GM19452 (cell line): ENCODE measurements around the gene TNS1.

Experiments
- ATAC-seq: cut with Tn5 transposase; IDR thresholded peaks from one replicate; pipeline ENCODE4 v1.9.1; 2021; ENCODE audit not compliant: unreplicated experiment

The TNS1 gene

GRCh38 chr2:217919204-217919603, 83.6 kb downstream of the TNS1 start:
- ATAC-seq, result no peak

GRCh38 chr2:217918308-217919024, 84.3 kb downstream of the TNS1 start:
- ATAC-seq, result no peak

GRCh38 chr2:217916504-217917254, 86.1 kb downstream of the TNS1 start:
- ATAC-seq, result no peak

- ATAC-seq, result no peak
These were observed 87.1 kb downstream of the TNS1 start for GRCh38 chr2:217915706-217916105.

- no peak for ATAC-seq
These were observed 87.9 kb downstream of the TNS1 start for GRCh38 chr2:217914878-217915277.

GRCh38 chr2:217914078-217914477, 88.7 kb downstream of the TNS1 start:
- ATAC-seq, result no peak

GRCh38 chr2:217913436-217913835, 89.4 kb downstream of the TNS1 start:
- no peak for ATAC-seq

- ATAC-seq, result no peak
These were observed 90.4 kb downstream of the TNS1 start for GRCh38 chr2:217912098-217913024.

- no peak for ATAC-seq
These were observed 91.3 kb downstream of the TNS1 start for GRCh38 chr2:217911283-217912097.

GRCh38 chr2:217910875-217911212, 92.0 kb downstream of the TNS1 start:
- ATAC-seq, result no peak

- no peak for ATAC-seq
These were observed 93.5 kb downstream of the TNS1 start for GRCh38 chr2:217909156-217909820.

GRCh38 chr2:217908544-217908943, 94.3 kb downstream of the TNS1 start:
- ATAC-seq, result no peak

- no peak for ATAC-seq
These were observed 95.5 kb downstream of the TNS1 start for GRCh38 chr2:217907266-217907665.

GRCh38 chr2:217906798-217907197, 96.0 kb downstream of the TNS1 start:
- no peak for ATAC-seq

GRCh38 chr2:217905896-217906295, 96.9 kb downstream of the TNS1 start:
- no peak for ATAC-seq

GRCh38 chr2:217905395-217905794, 97.4 kb downstream of the TNS1 start:
- no peak for ATAC-seq

- ATAC-seq, result no peak
These were observed 98.2 kb downstream of the TNS1 start for GRCh38 chr2:217904614-217904965.

GRCh38 chr2:217903859-217904613, 98.8 kb downstream of the TNS1 start:
- ATAC-seq, result no peak

- ATAC-seq, result no peak
These were observed 99.5 kb downstream of the TNS1 start for GRCh38 chr2:217903142-217903858.
